GM23338 (cell line): Measurements from ENCODE around the gene C1QTNF8. TPM values are rescaled to one million over a fixed set of nuclear protein-coding genes. Genes with fewer than 3 reads are reported as not detected.

ENCODE experiments used
- ATAC-seq: fragments of 200-7000 bp; cut with Tn5 transposase; 3 replicates; pipeline ENCODE4 v1.9.1; 2020
- DNase-seq: peaks from one replicate; pipeline ENCODE4 v3.0.0-alpha.2; 2015; ENCODE audit warnings: low spot score
- H2AFZ ChIP-seq: fragments of 200-600 bp; sonication (generic); 2 replicates; pipeline ENCODE4 v1.8.0; 2016; ENCODE audit warnings: antibody characterized with exemption, mild to moderate bottlenecking, moderate library complexity
- H3F3A ChIP-seq: fragments of 200-600 bp; sonication (generic); replicated peaks from 2 replicates; pipeline ENCODE4 v1.8.0; 2017; ENCODE audit warnings: antibody characterized with exemption, mixed run types, low read depth
- H3K27ac ChIP-seq: fragments of 200-600 bp; sonication (generic); 2 replicates; pipeline ENCODE4 v1.6.1; 2016; ENCODE audit warnings: low read depth
- H3K27me3 ChIP-seq: fragments of 200-600 bp; sonication (generic); 2 replicates; pipeline ENCODE4 v1.8.0; 2016; ENCODE audit warnings: mild to moderate bottlenecking, mixed run types, moderate library complexity; ENCODE audit not compliant: insufficient read depth
- H3K36me3 ChIP-seq: fragments of 200-600 bp; sonication (generic); 2 replicates; pipeline ENCODE4 v1.8.0; 2016; ENCODE audit warnings: mild to moderate bottlenecking; ENCODE audit not compliant: insufficient read depth
- H3K4me1 ChIP-seq: fragments of 200-600 bp; sonication (generic); 2 replicates; pipeline ENCODE4 v1.8.0; 2016; ENCODE audit warnings: mild to moderate bottlenecking, moderate library complexity; ENCODE audit not compliant: insufficient read depth
- H3K4me2 ChIP-seq: fragments of 200-600 bp; sonication (generic); 2 replicates; pipeline ENCODE4 v1.7.1; 2017; ENCODE audit warnings: mixed run types
- H3K4me3 ChIP-seq: fragments of 200-600 bp; sonication (generic); 2 replicates; pipeline ENCODE4 v1.6.1; 2016; ENCODE audit warnings: mixed run types
- H3K79me2 ChIP-seq: fragments of 200-600 bp; sonication (generic); replicated peaks from 2 replicates; pipeline ENCODE4 v1.8.0; 2017; ENCODE audit warnings: mild to moderate bottlenecking; ENCODE audit not compliant: insufficient read depth
- H3K9me2 ChIP-seq: fragments of 200-600 bp; sonication (generic); 2 replicates; pipeline ENCODE4 v1.8.0; 2017; ENCODE audit not compliant: insufficient read depth
- H4K20me1 ChIP-seq: fragments of 200-600 bp; sonication (generic); replicated peaks from 2 replicates; pipeline ENCODE4 v1.8.0; 2017; ENCODE audit warnings: mild to moderate bottlenecking; ENCODE audit not compliant: insufficient read depth
- H3K27ac Mint-ChIP-seq: 2 replicates; pipeline ENCODE4 v1.8.0; 2020; ENCODE audit warnings: inconsistent platforms, mild to moderate bottlenecking, moderate library complexity, mixed read lengths
- H3K27me3 Mint-ChIP-seq: 3 replicates; pipeline ENCODE4 v1.8.0; 2022; ENCODE audit warnings: low read depth, mild to moderate bottlenecking, moderate library complexity, mixed read lengths, inconsistent platforms; ENCODE audit not compliant: insufficient read depth, poor library complexity
- H3K36me3 Mint-ChIP-seq: 3 replicates; pipeline ENCODE4 v1.8.0; 2021; ENCODE audit warnings: low read depth, mild to moderate bottlenecking, inconsistent platforms, moderate library complexity, mixed read lengths
- H3K4me1 Mint-ChIP-seq: 3 replicates; pipeline ENCODE4 v1.8.0; 2020; ENCODE audit warnings: mild to moderate bottlenecking, inconsistent platforms, mixed read lengths
- H3K4me3 Mint-ChIP-seq: 3 replicates; pipeline ENCODE4 v1.8.0; 2021; ENCODE audit warnings: moderate library complexity, mild to moderate bottlenecking, inconsistent platforms, mixed read lengths
- H3K9me3 Mint-ChIP-seq: 3 replicates; pipeline ENCODE4 v1.8.0; 2020; ENCODE audit warnings: moderate library complexity, mild to moderate bottlenecking, inconsistent platforms, mixed read lengths
- CREB1 ChIP-seq: fragments of 250-450 bp; sonication (Bioruptor Pico); IDR thresholded peaks from 2 replicates; pipeline ENCODE4 v1.5.0; 2020; ENCODE audit warnings: low read depth, mild to moderate bottlenecking, moderate library complexity
- CTCF ChIP-seq, 2 experiments: fragments of 200-600 bp in 1 of 2; sonication (generic) in 1 of 2; conservative IDR thresholded peaks; 2 replicates each; pipeline versions ENCODE4 v1.5.1 to v1.6.1; 2016 to 2017; ENCODE audit warnings: antibody characterized with exemption in 2 of 2, low read depth in 2 of 2, mild to moderate bottlenecking in 2 of 2, moderate library complexity in 1 of 2
- ETS1 ChIP-seq: IDR thresholded peaks from 2 replicates; pipeline ENCODE4 v1.6.1; 2016; ENCODE audit warnings: antibody characterized with exemption
- EZH2 ChIP-seq: fragments of 200-600 bp; sonication (generic); IDR thresholded peaks from one replicate; pipeline ENCODE4 v1.8.0; 2017; ENCODE audit warnings: antibody characterized with exemption, mild to moderate bottlenecking, low read depth; ENCODE audit not compliant: unreplicated experiment
- EZH2phosphoT487 ChIP-seq: fragments of 200-600 bp; sonication (generic); IDR thresholded peaks from one replicate; pipeline ENCODE4 v1.8.1; 2018; ENCODE audit warnings: antibody characterized with exemption; ENCODE audit not compliant: unreplicated experiment
- JUNB ChIP-seq: IDR thresholded peaks from one replicate; pipeline ENCODE4 v1.6.1; 2016; ENCODE audit warnings: antibody characterized with exemption; ENCODE audit not compliant: unreplicated experiment
- NANOG ChIP-seq: IDR thresholded peaks from 2 replicates; pipeline ENCODE4 v1.6.1; 2016; ENCODE audit warnings: antibody characterized with exemption, borderline replicate concordance
- POLR2AphosphoS5 ChIP-seq: IDR thresholded peaks from 2 replicates; pipeline ENCODE4 v1.6.1; 2016; ENCODE audit warnings: antibody characterized with exemption, low read depth
- REST ChIP-seq: IDR thresholded peaks from one replicate; pipeline ENCODE4 v1.6.1; 2018; ENCODE audit warnings: antibody characterized with exemption; ENCODE audit not compliant: unreplicated experiment
- STAT1 ChIP-seq: IDR thresholded peaks from one replicate; pipeline ENCODE4 v1.6.1; 2016; ENCODE audit warnings: antibody characterized with exemption; ENCODE audit not compliant: unreplicated experiment
- ZNF114 ChIP-seq: fragments of 250-450 bp; sonication (Bioruptor Pico); IDR thresholded peaks from 2 replicates; pipeline ENCODE4 v1.5.0; 2020; ENCODE audit warnings: mild to moderate bottlenecking, moderate library complexity
- ZNF331 ChIP-seq: fragments of 250-450 bp; sonication (Bioruptor Pico); IDR thresholded peaks from 2 replicates; pipeline ENCODE4 v1.5.0; 2020; ENCODE audit warnings: low read depth, mild to moderate bottlenecking, moderate library complexity
- ZNF462 ChIP-seq: fragments of 250-450 bp; sonication (Bioruptor Pico); IDR thresholded peaks from 2 replicates; pipeline ENCODE4 v1.5.0; 2020; ENCODE audit warnings: mild to moderate bottlenecking, moderate library complexity
- polyA plus RNA-seq: library from polyadenylated mRNA; unstranded; fragments of >200 nt; fragmentation: Nextera tagmentation; extraction: Ambion mirVana; gene quantifications from 2 replicates; pipeline ENCODE4 v1.2.1, GENCODE V29; 2016
- total RNA-seq: library from RNA; depleted of rRNA; stranded (reverse); fragments of >200 nt; shearing (Covaris generic); gene quantifications from 2 replicates; pipeline ENCODE4 v1.2.3, GENCODE V29; 2014

The C1QTNF8 gene
- total and polyA plus RNA-seq, 2 experiments from 2014 or later = not detected

- Histone ChIP-seq H3K27me3 (no peaks in the 10 kb centered on the region), H3K79me2 (no peaks in the 10 kb centered on the region), H3K4me1 (no peaks in the 10 kb centered on the region), H3K9me2 (no peaks in the 10 kb centered on the region), H3K4me2 (no peak overlapping the region), H3K27ac (no peak overlapping the region), H3F3A (no peaks in the 10 kb centered on the region), H4K20me1 (no peaks in the 10 kb centered on the region), H3K36me3 (no peaks in the 10 kb centered on the region), H2AFZ (no peak overlapping the region), H3K4me3 (no peak overlapping the region)
- ATAC-seq = no peak
- DNase-seq = no peak
- Mint-ChIP-seq H3K4me3 (no peak overlapping the region), H3K4me1 (peaks cover 2% of the 10 kb centered on the region; the same call in 1 of the 3 replicates), H3K9me3 (no peaks in the 10 kb centered on the region), H3K36me3 (no peaks in the 10 kb centered on the region), H3K27me3 (peaks cover 4% of the 10 kb centered on the region), H3K27ac (no peak overlapping the region)
- TF ChIP-seq NANOG (no peak), ZNF331 (CRISPR knock-in tag) (no peak), POLR2AphosphoS5 (no peak), ZNF114 (CRISPR knock-in tag) (no peak), JUNB (no peak), ZNF462 (CRISPR knock-in tag) (no peak), REST (no peak), STAT1 (no peak), CREB1 (CRISPR knock-in tag) (no peak), CTCF (conservative IDR thresholded peaks at IDR 0.05; ENCODE audit: low read depth in 2 of 2) (no peak), EZH2 (no peak), EZH2phosphoT487 (no peak), ETS1 (no peak)
Measured at GRCh38 chr16:1133810-1134520, 37.9 kb upstream of the C1QTNF8 start.
